H1 (cell line): ENCODE data around the gene GIGYF2. TPM values are rescaled to one million over a fixed set of nuclear protein-coding genes. Genes with fewer than 3 reads are reported as not detected.

Source experiments
- CTCF ChIA-PET: fragments of 300-600 bp; sonication (Branson Sonifier 250); formaldehyde crosslinking; loops from one replicate; lab custom pipeline; 2021; ENCODE audit not compliant: partially characterized antibody; lab: Charles Lee
- POLR2A ChIA-PET: fragments of 300-600 bp; sonication (Branson Sonifier 250); formaldehyde crosslinking; loops from one replicate; lab custom pipeline; 2021; ENCODE audit warnings: inconsistent platforms; ENCODE audit not compliant: partially characterized antibody; lab: Charles Lee
- DNase-seq, 2 experiments: peaks; one replicate each; pipeline versions ENCODE4 v3.0.0 to v3.0.0-alpha.2; 2010 to 2022; ENCODE audit warnings: low spot score in 2 of 2, low read depth in 1 of 2, mixed read lengths in 1 of 2
- FAIRE-seq: peaks from 2 replicates; lab custom pipeline; 2011; peaks lifted over from hg19 to GRCh38; lab: Jason Lieb, UNC
- H2AFZ ChIP-seq: 2 replicates; pipeline ENCODE4 v1.8.1; 2012; ENCODE audit warnings: low read length, inconsistent platforms
- H2AK5ac ChIP-seq: 2 replicates; pipeline ENCODE4 v1.6.1; 2013; ENCODE audit warnings: low read depth, low read length
- H2BK120ac ChIP-seq: replicated peaks from 2 replicates; pipeline ENCODE3; 2013; ENCODE audit warnings: low read depth, low read length, inconsistent platforms
- H2BK12ac ChIP-seq: 2 replicates; pipeline ENCODE4 v1.6.1; 2013; ENCODE audit warnings: low read depth, low read length
- H2BK15ac ChIP-seq: 2 replicates; pipeline ENCODE4 v1.6.1; 2013; ENCODE audit warnings: low read length
- H2BK20ac ChIP-seq: 2 replicates; pipeline ENCODE4 v1.6.1; 2013; ENCODE audit warnings: low read length
- H2BK5ac ChIP-seq: 2 replicates; pipeline ENCODE4 v1.6.1; 2013; ENCODE audit warnings: low read depth, low read length
- H3K14ac ChIP-seq: 2 replicates; pipeline ENCODE4 v1.6.1; 2013; ENCODE audit warnings: inconsistent platforms; ENCODE audit not compliant: insufficient read length
- H3K18ac ChIP-seq: 2 replicates; pipeline ENCODE4 v1.6.1; 2013; ENCODE audit warnings: low read length; ENCODE audit errors: extremely low read depth
- H3K23ac ChIP-seq: 2 replicates; pipeline ENCODE4 v1.6.1; 2013; ENCODE audit warnings: inconsistent platforms; ENCODE audit not compliant: insufficient read length
- H3K23me2 ChIP-seq: 2 replicates; pipeline ENCODE4 v1.6.1; 2013; ENCODE audit warnings: low read depth, low read length
- H3K27ac ChIP-seq: 2 replicates; pipeline ENCODE4 v1.6.1; 2011; ENCODE audit warnings: low read depth, low read length, inconsistent platforms
- H3K27me3 ChIP-seq, 4 experiments: replicated peaks in 1 of 4; 1 replicate in 1 of 4; 2 replicates in 3 of 4; pipeline versions ENCODE4 v1.6.1 to v1.8.1; 2011 to 2013; ENCODE audit warnings: low read length in 3 of 4, mild to moderate bottlenecking in 3 of 4, inconsistent platforms in 2 of 4, mixed read lengths in 2 of 4, moderate library complexity in 1 of 4; ENCODE audit not compliant: control insufficient read depth in 3 of 4, insufficient read depth in 3 of 4; ENCODE audit errors: extremely low read depth in 1 of 4
- H3K36me3 ChIP-seq, 4 experiments: 2 replicates each; pipeline versions ENCODE4 v1.6.1 to v1.8.1; 2011 to 2013; ENCODE audit warnings: mild to moderate bottlenecking in 4 of 4, low read length in 3 of 4, moderate library complexity in 2 of 4, control low read depth in 1 of 4, inconsistent platforms in 1 of 4; ENCODE audit not compliant: insufficient read depth in 4 of 4, control insufficient read depth in 2 of 4
- H3K4ac ChIP-seq: replicated peaks from 2 replicates; pipeline ENCODE3; 2013; ENCODE audit warnings: low read length, low read depth, mixed read lengths, inconsistent platforms; ENCODE audit not compliant: insufficient read length
- H3K4me1 ChIP-seq, 4 experiments: replicated peaks in 1 of 4; 1 replicate in 1 of 4; 2 replicates in 3 of 4; pipeline versions ENCODE4 v1.6.1 to v1.8.1; 2011 to 2013; ENCODE audit warnings: low read length in 3 of 4, inconsistent platforms in 2 of 4, mixed read lengths in 1 of 4; ENCODE audit not compliant: insufficient read depth in 4 of 4, control insufficient read depth in 3 of 4
- H3K4me2 ChIP-seq, 2 experiments: 2 replicates each; pipeline versions ENCODE4 v1.6.1 to v1.8.1; 2011 to 2013; ENCODE audit warnings: low read depth in 2 of 2, low read length in 2 of 2, control low read depth in 1 of 2, inconsistent platforms in 1 of 2, mild to moderate bottlenecking in 1 of 2; ENCODE audit not compliant: insufficient read depth in 1 of 2
- H3K4me3 ChIP-seq, 4 experiments: fragments of 200-600, 300-600 bp in 1 of 4; sonication (generic), shearing (Covaris generic), sonication (Bioruptor Twin) in 1 of 4; 2 replicates each; pipeline versions ENCODE4 v1.5.1 to v1.8.1; 2011 to 2016; ENCODE audit warnings: low read length in 4 of 4, low read depth in 3 of 4, control low read depth in 2 of 4, inconsistent platforms in 2 of 4, mild to moderate bottlenecking in 2 of 4, mixed read lengths in 1 of 4, moderate library complexity in 1 of 4; ENCODE audit not compliant: insufficient read depth in 2 of 4; ENCODE audit errors: extremely low read depth in 1 of 4
- H3K56ac ChIP-seq: replicated peaks from 2 replicates; pipeline ENCODE3; 2013; ENCODE audit warnings: low read depth, mild to moderate bottlenecking, mixed read lengths, low read length, inconsistent platforms; ENCODE audit not compliant: insufficient read length
- H3K79me1 ChIP-seq: 2 replicates; pipeline ENCODE4 v1.6.1; 2013; ENCODE audit warnings: low read depth, low read length, control low read depth
- H3K79me2 ChIP-seq, 2 experiments: 2 replicates each; pipeline versions ENCODE4 v1.6.1 to v1.8.1; 2012 to 2013; ENCODE audit warnings: low read length in 2 of 2, mild to moderate bottlenecking in 2 of 2, inconsistent platforms in 1 of 2; ENCODE audit not compliant: insufficient read depth in 2 of 2, control insufficient read depth in 1 of 2
- H3K9ac ChIP-seq, 4 experiments: replicated peaks in 1 of 4; 1 replicate in 1 of 4; 2 replicates in 3 of 4; pipeline versions ENCODE4 v1.6.1 to v1.8.1; 2011 to 2013; ENCODE audit warnings: low read depth in 3 of 4, low read length in 3 of 4, control low read depth in 2 of 4, mild to moderate bottlenecking in 2 of 4, moderate library complexity in 2 of 4, inconsistent platforms in 1 of 4; ENCODE audit errors: extremely low read depth in 1 of 4
- H3K9me3 ChIP-seq, 2 experiments: 2 replicates each; pipeline versions ENCODE4 v1.6.1 to v1.8.1; 2012 to 2013; ENCODE audit warnings: mild to moderate bottlenecking in 2 of 2, moderate library complexity in 2 of 2, control low read depth in 1 of 2, inconsistent platforms in 1 of 2, low read depth in 1 of 2, low read length in 1 of 2, mixed read lengths in 1 of 2; ENCODE audit not compliant: insufficient read depth in 2 of 2
- H4K20me1 ChIP-seq, 2 experiments: replicated peaks in 1 of 2; 2 replicates each; pipeline versions ENCODE3 to v1.8.1; 2011 to 2013; ENCODE audit warnings: inconsistent platforms in 2 of 2, low read length in 2 of 2, mild to moderate bottlenecking in 1 of 2; ENCODE audit not compliant: insufficient read depth in 2 of 2, control insufficient read depth in 1 of 2
- H4K5ac ChIP-seq: 2 replicates; pipeline ENCODE4 v1.6.1; 2013; ENCODE audit warnings: low read length, low read depth, mixed read lengths, inconsistent platforms; ENCODE audit not compliant: insufficient read length
- H4K8ac ChIP-seq: 2 replicates; pipeline ENCODE4 v1.8.0; 2013; ENCODE audit warnings: mild to moderate bottlenecking, moderate library complexity, low read length, inconsistent platforms; ENCODE audit not compliant: insufficient read depth; ENCODE audit errors: extremely low read depth
- H4K91ac ChIP-seq: replicated peaks from 2 replicates; pipeline ENCODE3; 2013; ENCODE audit warnings: low read length, mixed read lengths, inconsistent platforms; ENCODE audit not compliant: insufficient read length
- BACH1 ChIP-seq: IDR thresholded peaks from 2 replicates; pipeline ENCODE4 v1.6.1; 2012; ENCODE audit warnings: low read length, improper control_type of control experiment
- BCL11A ChIP-seq, 2 experiments: IDR thresholded peaks; one replicate each; pipeline ENCODE4 v1.6.1; 2011; ENCODE audit warnings: low read depth in 2 of 2, low read length in 2 of 2, mild to moderate bottlenecking in 2 of 2
- CTBP2 ChIP-seq: IDR thresholded peaks from 2 replicates; pipeline ENCODE4 v1.7.0; 2011; ENCODE audit warnings: borderline replicate concordance, mild to moderate bottlenecking, moderate library complexity, mixed read lengths, low read length; ENCODE audit not compliant: insufficient read depth, insufficient read length
- FOSL1 ChIP-seq: IDR thresholded peaks from 2 replicates; pipeline ENCODE4 v1.6.1; 2011; ENCODE audit warnings: mild to moderate bottlenecking, low read depth, low read length, moderate library complexity; ENCODE audit not compliant: insufficient read depth
- KDM4A ChIP-seq: IDR thresholded peaks from one replicate; pipeline ENCODE4 v1.7.1; 2012; ENCODE audit warnings: low read depth, mild to moderate bottlenecking, moderate library complexity, low read length, inconsistent platforms; ENCODE audit not compliant: severe bottlenecking
- PHF8 ChIP-seq: fragments of 200-600 bp; sonication (generic); conservative IDR thresholded peaks from 2 replicates; pipeline ENCODE4 v1.7.1; 2012; ENCODE audit warnings: low read depth, mild to moderate bottlenecking, inconsistent platforms, low read length, moderate library complexity
- POLR2A ChIP-seq, 2 experiments: IDR thresholded peaks; 1 replicate in 1 of 2; 2 replicates in 1 of 2; pipeline ENCODE4 v1.6.1; 2011; ENCODE audit warnings: low read depth in 2 of 2, low read length in 2 of 2, mild to moderate bottlenecking in 2 of 2; ENCODE audit errors: control extremely low read depth in 1 of 2
- POLR2AphosphoS5 ChIP-seq: IDR thresholded peaks from 2 replicates; pipeline ENCODE4 v1.6.1; 2011; ENCODE audit warnings: low read depth, low read length
- TAF7 ChIP-seq: optimal IDR thresholded peaks from 2 replicates; pipeline ENCODE3; 2011; ENCODE audit warnings: low read depth, mild to moderate bottlenecking, inconsistent platforms, low read length, moderate library complexity, borderline replicate concordance
- TCF12 ChIP-seq: IDR thresholded peaks from 2 replicates; pipeline ENCODE4 v1.6.1; 2011; ENCODE audit warnings: low read depth, mild to moderate bottlenecking, low read length
- WGBS, 2 experiments: shearing (Covaris generic) in 1 of 2; methylation state at CpG; one replicate each; pipeline versions ENCODE4 v1.1.6 to v1.1.7; 2013 to 2015; ENCODE audit warnings: low lambda C conversion rate in 2 of 2, mixed read lengths in 2 of 2, inconsistent platforms in 1 of 2, low coverage in 1 of 2, missing lambda C conversion rate in 1 of 2; ENCODE audit not compliant: insufficient replicate concordance in 2 of 2, insufficient coverage in 1 of 2, insufficient read length in 1 of 2; ENCODE audit errors: extremely low coverage in 1 of 2, missing lambda C conversion rate in 1 of 2; 5-methylcytosine and 5-hydroxymethylcytosine counted together
- polyA plus RNA-seq, 7 experiments: library from polyadenylated mRNA; depleted of rRNA in 3 of 7; stranded (reverse) in 5 of 7; unstranded in 2 of 7; fragments of >200 nt in 5 of 7; fragments of 200-250 nt in 2 of 7; gene quantifications; 1 replicate in 5 of 7; 2 replicates in 1 of 7; 4 replicates in 1 of 7; pipeline versions ENCODE4 v1.2.1 to v1.2.3, GENCODE V29; 2011 to 2013; ENCODE audit warnings: missing spikeins in 2 of 7, mixed read lengths in 2 of 7
- total RNA-seq: library from RNA; stranded (reverse); fragmentation: NEBNext Ultra II Directional; extraction: Animal tissue kit (Norgen Biotek cat#: 25700); gene quantifications from 2 replicates; pipeline ENCODE4 v1.2.1, GENCODE V29; 2021
- TF ChIP-seq, protein P1 (sequence below): IDR thresholded peaks from 2 replicates; pipeline ENCODE4 v1.6.1; 2012; ENCODE audit warnings: inconsistent platforms
- TF ChIP-seq, protein P2 (sequence below): IDR thresholded peaks from 2 replicates; pipeline ENCODE4 v1.6.1; 2012; ENCODE audit warnings: low read length, inconsistent platforms

GIGYF2 gene
- total and polyA plus RNA-seq, 2 of the 8 experiments (the other 6 are each of a cell fraction or from before 2014, with no cell fraction given), result 22.3 to 62.0 TPM

DNA sequence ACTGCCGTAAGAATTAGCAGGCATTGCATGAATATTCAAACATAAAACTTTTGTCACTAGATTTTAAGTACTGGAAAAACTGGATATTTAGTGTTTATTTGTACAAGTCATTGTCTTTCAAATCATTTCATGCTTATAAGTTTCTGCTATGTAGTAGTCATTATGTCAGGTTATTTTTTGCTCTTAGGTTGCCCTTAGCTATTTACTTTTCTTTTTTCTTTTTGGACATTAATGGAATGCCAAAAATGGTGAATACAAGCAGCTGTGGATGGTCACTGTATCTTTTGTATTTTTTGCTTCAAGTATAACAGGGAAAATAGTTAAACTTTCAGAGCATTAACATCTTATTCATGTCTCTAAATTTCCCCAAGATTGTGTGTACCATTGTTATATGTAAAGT is 97.8 kb downstream of the GIGYF2 start:
- FAIRE-seq, result no peak
- no peak overlapping the region for H3K27ac ChIP-seq
- TF ChIP-seq BCL11A (IDR thresholded peaks at IDR 0.05; ENCODE audit: low read depth in 2 of 2, low read length in 2 of 2) (no peak), BACH1 (no peak), TCF12 (no peak), CTBP2 (no peak), POLR2A (IDR thresholded peaks at IDR 0.05; ENCODE audit: control extremely low read depth in 1 of 2, low read depth in 2 of 2, low read length in 2 of 2) (no peak), TAF7 (no peak), KDM4A (no peak), PHF8 (no peak), POLR2AphosphoS5 (no peak), FOSL1 (no peak)
- TF ChIP-seq, protein P1, sequence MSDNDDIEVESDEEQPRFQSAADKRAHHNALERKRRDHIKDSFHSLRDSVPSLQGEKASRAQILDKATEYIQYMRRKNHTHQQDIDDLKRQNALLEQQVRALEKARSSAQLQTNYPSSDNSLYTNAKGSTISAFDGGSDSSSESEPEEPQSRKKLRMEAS, result no peak
- TF ChIP-seq, protein P2, sequence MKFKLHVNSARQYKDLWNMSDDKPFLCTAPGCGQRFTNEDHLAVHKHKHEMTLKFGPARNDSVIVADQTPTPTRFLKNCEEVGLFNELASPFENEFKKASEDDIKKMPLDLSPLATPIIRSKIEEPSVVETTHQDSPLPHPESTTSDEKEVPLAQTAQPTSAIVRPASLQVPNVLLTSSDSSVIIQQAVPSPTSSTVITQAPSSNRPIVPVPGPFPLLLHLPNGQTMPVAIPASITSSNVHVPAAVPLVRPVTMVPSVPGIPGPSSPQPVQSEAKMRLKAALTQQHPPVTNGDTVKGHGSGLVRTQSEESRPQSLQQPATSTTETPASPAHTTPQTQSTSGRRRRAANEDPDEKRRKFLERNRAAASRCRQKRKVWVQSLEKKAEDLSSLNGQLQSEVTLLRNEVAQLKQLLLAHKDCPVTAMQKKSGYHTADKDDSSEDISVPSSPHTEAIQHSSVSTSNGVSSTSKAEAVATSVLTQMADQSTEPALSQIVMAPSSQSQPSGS, result no peak

More for the DNA sequence above, 97.8 kb downstream of the GIGYF2 start:
- Histone ChIP-seq H4K91ac (no peak overlapping the region), H4K20me1 (no peaks in the 10 kb centered on the region), H2BK20ac (no peak overlapping the region), H3K4me2 (no peak overlapping the region), H4K8ac (no peak overlapping the region), H3K18ac (no peak overlapping the region), H2AK5ac (no peak overlapping the region), H2BK15ac (no peak overlapping the region), H4K5ac (no peak overlapping the region), H3K23ac (no peak overlapping the region), H3K23me2 (no peaks in the 10 kb centered on the region; the same call in 1 of the 2 replicates), H3K4me1 (peaks cover 0 to 5% (median 0%) of the 10 kb centered on the region in 4 experiments; a peak in 1 of 7 replicates), H3K27me3 (no peaks in the 10 kb centered on the region), H3K79me2 (no peaks in the 10 kb centered on the region), H2BK5ac (no peak overlapping the region), H3K14ac (no peak overlapping the region), H3K79me1 (no peaks in the 10 kb centered on the region; the same call in 1 of the 2 replicates), H3K56ac (no peak overlapping the region), H3K9ac (no peak overlapping the region), H3K4me3 (no peak overlapping the region), H2BK120ac (no peak overlapping the region), H2BK12ac (no peak overlapping the region), H3K36me3 (peaks cover 11 to 54% (median 36%) of the 10 kb centered on the region in 4 experiments), H2AFZ (no peak overlapping the region), H3K9me3 (no peaks in the 10 kb centered on the region), H3K4ac (no peak overlapping the region)
- POLR2A ChIA-PET, result no interaction called here
- CTCF ChIA-PET, result interaction anchor here (0.6 kb wide), 1 partner anchor 481 kb away, joined by 3 read pairs; no protein-coding TSS in a partner anchor
- WGBS, 2 experiments, result 96% methylated on average over 1 of the region's 1 CpG; no CpG with 5 or more reads in 1 of the 2 experiments
- no peak for DNase-seq
